Measurements from ENCODE around the gene DNAAF9.
A peak's percentile ranks its signal among the peaks of the same experiment; 100 is the strongest.
"Not testable (repeated sequence)": the region's sequence is repeated elsewhere in the genome, so short reads cannot be mapped to it uniquely, and the experiment has no call there.

The DNAAF9 gene

DNA sequence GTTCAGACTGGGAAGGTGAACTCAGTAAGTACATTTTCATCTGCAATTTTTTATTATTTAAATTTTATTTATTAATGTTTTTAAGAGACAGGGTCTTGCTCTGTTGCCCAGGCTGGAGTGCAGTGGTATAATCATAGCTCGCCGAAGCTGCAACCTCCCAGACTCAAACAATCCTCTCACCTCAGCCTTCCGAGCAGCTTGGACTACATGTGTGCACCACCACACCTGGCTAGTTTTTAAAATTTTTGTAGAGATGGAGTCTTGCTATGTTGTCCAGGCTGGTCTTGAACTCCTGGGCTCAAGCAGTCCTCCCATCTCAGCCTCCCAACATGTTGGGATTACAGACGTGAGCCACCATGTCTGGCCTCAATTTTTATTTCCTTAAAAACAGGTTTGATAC lies 19.3 kb upstream of the DNAAF9 start:
- H3K4me3 Mint-ChIP-seq, H3K36me3 Mint-ChIP-seq, H3K9me3 Mint-ChIP-seq, H3K27ac Mint-ChIP-seq, DNase-seq, H3K4me1 Mint-ChIP-seq, CTCF ChIA-PET: not testable (repeated sequence)
- peaks cover 46% of the 10 kb centered on the region for H3K27me3 Mint-ChIP-seq

DNA sequence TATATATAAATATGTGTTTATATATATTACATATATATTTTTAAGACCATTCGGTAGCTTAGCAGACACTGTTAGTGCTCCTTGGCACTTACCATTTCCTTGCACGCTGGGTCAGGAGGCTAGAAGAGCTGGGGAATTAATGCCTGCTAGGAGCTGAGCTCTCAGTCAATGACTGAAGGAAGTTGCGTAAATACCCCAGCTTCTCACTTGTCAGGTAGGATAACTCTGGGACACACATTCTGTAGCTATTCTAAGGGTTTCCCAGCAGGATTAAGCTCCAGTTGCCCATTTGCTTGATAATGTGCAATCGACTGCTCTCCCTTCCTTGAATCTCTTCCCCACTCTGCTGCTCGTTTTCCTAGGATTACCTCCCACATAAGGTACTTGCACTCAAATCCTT lies 15.7 kb upstream of the DNAAF9 start:
- Mint-ChIP-seq H3K4me3 (no peak overlapping the region), H3K9me3 (no peaks in the 10 kb centered on the region), H3K36me3 (no peaks in the 10 kb centered on the region), H3K4me1 (peaks cover 16% of the 10 kb centered on the region), H3K27me3 (peaks cover 27% of the 10 kb centered on the region), H3K27ac (no peak overlapping the region)
- CTCF ChIA-PET = no interaction called here
- no peak for DNase-seq

DNA sequence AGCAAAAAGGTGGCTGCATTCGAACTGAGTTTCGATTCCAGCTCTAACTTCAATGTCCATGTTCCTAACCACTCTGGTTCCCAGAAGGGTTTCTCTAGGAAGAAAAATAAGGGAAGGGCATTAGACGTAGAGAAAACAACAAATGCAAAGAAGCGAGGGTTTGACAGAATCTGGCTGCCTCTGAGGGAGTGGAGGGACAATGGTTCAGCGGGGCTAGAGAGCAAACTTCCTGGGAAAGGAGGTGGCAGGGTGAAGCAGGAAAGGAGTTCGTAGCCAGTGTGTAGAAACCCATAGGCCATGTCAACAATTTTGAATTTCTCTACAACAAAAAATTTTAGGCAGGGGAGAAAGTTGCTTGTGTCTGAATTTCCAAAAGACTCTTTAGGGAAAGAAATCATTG lies 14.5 kb upstream of the DNAAF9 start:
- H3K27ac Mint-ChIP-seq = no peak overlapping the region
- H3K36me3 Mint-ChIP-seq = no peaks in the 10 kb centered on the region
- H3K9me3 Mint-ChIP-seq = no peaks in the 10 kb centered on the region
- H3K27me3 Mint-ChIP-seq = peaks cover 22% of the 10 kb centered on the region
- H3K4me3 Mint-ChIP-seq = no peak overlapping the region
- H3K4me1 Mint-ChIP-seq = peaks cover 16% of the 10 kb centered on the region
- DNase-seq = no peak
- CTCF ChIA-PET = no interaction called here

DNA sequence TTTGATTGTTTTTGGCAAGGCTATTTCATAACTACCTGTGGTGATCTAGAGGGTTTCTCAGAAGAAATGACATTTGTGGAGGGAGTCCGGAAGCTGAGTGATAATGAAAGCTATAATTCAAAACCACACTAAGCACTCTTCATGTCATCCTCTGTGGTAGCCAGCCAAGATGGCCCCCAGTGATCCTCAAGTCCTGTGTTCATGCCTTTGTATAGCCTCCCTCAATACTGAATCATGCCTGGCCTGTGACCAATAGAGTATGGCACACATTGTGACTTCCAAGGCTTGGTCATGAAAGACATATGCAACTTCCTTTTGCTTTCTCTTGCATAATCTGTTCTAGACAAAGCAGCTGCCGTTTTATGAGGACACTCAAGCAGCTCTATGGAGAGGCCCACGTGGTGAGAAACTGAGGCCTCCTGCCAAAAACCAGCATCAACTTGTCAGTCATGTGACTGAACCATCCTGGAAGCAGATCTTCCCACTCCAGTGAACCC lies 12.8 kb upstream of the DNAAF9 start:
- Mint-ChIP-seq H3K36me3 (no peaks in the 10 kb centered on the region), H3K27me3 (peaks cover 24% of the 10 kb centered on the region), H3K4me1 (peaks cover 16% of the 10 kb centered on the region), H3K4me3 (no peak overlapping the region), H3K27ac (peak overlapping the region; percentile 65), H3K9me3 (peaks cover 5% of the 10 kb centered on the region)
- CTCF ChIA-PET = interaction anchor here (1.4 kb wide), 1 partner anchor 12 kb away, joined by 4 read pairs; no protein-coding TSS in a partner anchor
- peak; percentile 70 for DNase-seq

DNA sequence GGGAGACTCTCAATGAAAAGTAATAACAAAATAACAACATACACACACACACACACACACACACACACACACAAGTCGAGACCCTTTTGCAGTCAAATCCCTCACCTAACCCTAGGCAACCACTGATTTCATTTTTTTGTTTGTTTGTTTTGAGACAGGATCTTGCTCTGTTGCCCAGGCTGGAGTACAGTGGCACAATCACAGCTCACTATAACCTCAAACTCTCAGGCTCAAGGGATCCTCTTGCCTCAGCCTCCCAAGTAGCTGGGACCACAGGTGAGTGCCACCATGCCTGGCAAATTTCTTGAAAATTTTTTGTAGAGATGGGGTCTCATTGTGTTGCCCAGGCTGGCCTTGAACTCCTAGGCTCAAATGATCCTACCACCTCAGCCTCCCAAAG lies 10.7 kb upstream of the DNAAF9 start:
- peaks cover 11% of the 10 kb centered on the region for H3K9me3 Mint-ChIP-seq
- DNase-seq, H3K27ac Mint-ChIP-seq, CTCF ChIA-PET, H3K36me3 Mint-ChIP-seq, H3K4me3 Mint-ChIP-seq: not testable (repeated sequence)
- H3K4me1 Mint-ChIP-seq = peaks cover 16% of the 10 kb centered on the region
- peaks cover 25% of the 10 kb centered on the region for H3K27me3 Mint-ChIP-seq

DNA sequence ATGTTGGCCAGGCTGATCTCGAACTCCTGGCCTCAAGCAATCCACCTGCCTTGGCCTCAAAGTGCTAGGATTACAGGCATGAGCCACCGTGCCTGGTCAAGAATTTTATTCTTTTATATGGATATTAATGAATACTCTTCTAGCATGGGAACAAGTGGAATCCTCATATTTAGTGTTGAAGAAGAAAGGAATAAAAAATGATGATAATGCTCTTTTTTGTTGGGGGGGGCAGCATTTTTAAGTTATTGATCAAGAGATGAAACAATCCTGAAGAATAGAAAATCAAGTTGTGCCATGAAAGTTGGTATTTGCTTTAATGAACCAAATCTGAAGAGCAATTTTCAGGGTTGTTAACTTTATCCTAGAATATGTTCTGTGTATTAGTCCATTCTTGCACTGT lies 6.7 kb upstream of the DNAAF9 start:
- Mint-ChIP-seq H3K27me3 (peaks cover 23% of the 10 kb centered on the region), H3K4me1 (no peaks in the 10 kb centered on the region), H3K36me3 (peaks cover 3% of the 10 kb centered on the region), H3K4me3 (no peak overlapping the region), H3K27ac (no peak overlapping the region), H3K9me3 (peaks cover 11% of the 10 kb centered on the region)
- CTCF ChIA-PET = interaction anchor here (0.7 kb wide), 1 partner anchor 184 kb away, joined by 3 read pairs; no protein-coding TSS in a partner anchor
- DNase-seq = no peak

DNA sequence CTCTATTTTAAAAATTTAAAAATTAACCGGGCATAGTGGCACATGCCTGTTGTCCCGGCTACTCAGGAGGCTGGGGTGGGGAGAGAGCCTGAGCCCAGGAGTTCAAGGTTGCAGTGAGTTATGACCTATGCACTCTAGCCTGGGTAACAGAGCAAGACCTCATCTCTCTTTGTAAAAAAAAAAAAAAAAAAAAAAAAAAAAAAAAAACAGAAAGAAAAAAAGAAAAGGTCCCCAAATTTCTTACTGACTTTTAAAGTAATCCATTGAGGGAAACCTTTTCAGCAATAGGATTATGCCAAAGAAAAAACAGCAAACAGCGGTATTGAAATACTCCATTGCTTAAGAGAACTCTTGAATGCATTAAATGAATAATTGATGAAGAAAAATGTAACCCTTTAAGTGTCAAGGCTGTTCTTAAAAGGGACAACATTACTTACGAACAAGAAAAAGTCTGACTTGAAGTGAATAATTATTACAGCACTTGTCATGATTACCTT lies 6.0 kb upstream of the DNAAF9 start:
- CTCF ChIA-PET = interaction anchor here (0.7 kb wide), 1 partner anchor 183 kb away, joined by 3 read pairs; no protein-coding TSS in a partner anchor
- Mint-ChIP-seq H3K4me1 (peaks cover 6% of the 10 kb centered on the region), H3K27ac (no peak overlapping the region), H3K4me3 (no peak overlapping the region), H3K36me3 (peaks cover 3% of the 10 kb centered on the region), H3K27me3 (peaks cover 30% of the 10 kb centered on the region), H3K9me3 (peaks cover 11% of the 10 kb centered on the region)
- DNase-seq = no peak

DNA sequence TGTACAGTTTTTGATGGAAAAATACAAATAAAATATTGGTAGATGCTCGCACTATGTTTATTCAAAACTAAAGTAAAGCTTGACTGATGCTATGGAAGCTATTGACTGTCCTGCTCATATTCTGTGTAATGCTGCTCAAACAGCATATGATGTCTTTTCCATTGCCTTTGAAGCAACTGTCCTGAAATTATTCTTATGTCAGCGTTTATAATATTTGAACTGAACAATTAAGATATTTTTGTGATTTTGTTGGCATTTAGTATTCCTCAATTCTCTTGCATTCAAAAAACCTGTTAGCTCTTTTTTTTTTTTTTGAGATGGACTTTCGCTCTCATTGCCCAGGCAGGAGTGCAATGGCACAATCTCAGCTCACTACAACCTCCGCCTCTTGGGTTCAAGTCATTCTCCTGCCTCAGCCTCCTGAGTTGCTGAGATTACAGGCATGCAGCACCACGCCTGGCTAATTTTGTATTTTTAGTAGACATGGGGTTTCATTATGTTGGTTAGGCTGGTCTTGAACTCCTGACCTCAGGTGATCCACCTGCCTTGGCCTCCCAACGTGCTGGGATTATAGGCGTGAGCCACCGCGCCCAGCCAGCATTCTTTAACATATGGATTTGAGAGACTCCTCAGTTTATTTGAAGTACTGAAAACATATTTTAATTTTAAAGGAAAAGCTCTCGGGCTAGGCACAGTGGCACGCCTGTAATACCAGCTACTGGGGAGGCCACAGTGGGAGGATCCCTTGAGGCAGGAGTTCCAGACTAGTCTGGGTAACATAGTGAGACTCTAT lies 5.3 kb upstream of the DNAAF9 start:
- peaks cover 11% of the 10 kb centered on the region for H3K9me3 Mint-ChIP-seq
- peaks cover 12% of the 10 kb centered on the region for H3K4me1 Mint-ChIP-seq
- no peak for DNase-seq
- H3K27ac Mint-ChIP-seq = no peak overlapping the region
- peaks cover 34% of the 10 kb centered on the region for H3K27me3 Mint-ChIP-seq
- H3K36me3 Mint-ChIP-seq = peaks cover 3% of the 10 kb centered on the region
- CTCF ChIA-PET = interaction anchor here (0.6 kb wide), 1 partner anchor 672 kb away, joined by 3 read pairs; no protein-coding TSS in a partner anchor
- H3K4me3 Mint-ChIP-seq = no peak overlapping the region

DNA sequence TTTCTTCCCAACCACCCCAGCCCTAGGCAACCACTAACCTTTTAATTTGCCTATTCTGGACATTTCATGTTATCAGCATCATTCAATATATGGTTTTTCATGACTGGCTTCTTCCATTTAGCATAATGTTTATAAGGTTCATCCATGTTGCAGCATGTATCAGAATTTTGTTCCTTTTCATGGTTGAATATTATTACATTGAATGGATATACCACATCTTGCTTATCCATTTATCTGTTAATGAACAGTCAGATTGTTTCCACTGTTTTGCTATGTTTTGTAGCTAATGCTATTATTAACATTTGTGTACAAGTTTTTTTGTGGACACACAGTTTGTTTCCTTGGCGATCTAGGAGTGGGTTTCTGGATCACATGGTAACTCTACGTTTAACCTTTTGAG lies 3.0 kb upstream of the DNAAF9 start:
- Mint-ChIP-seq H3K27me3 (peaks cover 40% of the 10 kb centered on the region), H3K9me3 (peaks cover 6% of the 10 kb centered on the region), H3K4me1 (peaks cover 24% of the 10 kb centered on the region), H3K36me3 (peaks cover 3% of the 10 kb centered on the region), H3K27ac (no peak overlapping the region), H3K4me3 (no peak overlapping the region)
- CTCF ChIA-PET = interaction anchor here (0.7 kb wide), 1 partner anchor 763 kb away, joined by 4 read pairs; no protein-coding TSS in a partner anchor
- DNase-seq = no peak

DNA sequence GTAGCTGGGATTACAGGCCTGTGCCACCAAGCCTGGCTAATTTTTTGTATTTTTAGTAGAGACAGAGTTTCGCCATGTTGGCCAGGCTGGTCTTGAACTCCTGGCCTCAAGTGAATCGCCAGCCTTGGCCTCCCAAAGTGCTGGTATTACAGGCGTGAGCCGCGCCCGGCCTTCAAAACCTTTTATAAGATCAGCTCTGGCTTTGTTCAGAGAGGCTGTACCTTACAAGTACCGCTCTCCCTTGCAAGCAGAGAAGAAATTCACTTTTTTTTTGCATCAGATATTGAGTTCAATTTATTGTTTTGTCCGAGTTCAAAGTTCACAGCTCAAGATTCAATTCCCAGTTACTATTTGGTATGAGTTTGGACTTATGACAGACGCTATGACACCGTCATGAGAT lies 1.9 kb upstream of the DNAAF9 start:
- H3K27me3 Mint-ChIP-seq = peaks cover 39% of the 10 kb centered on the region
- H3K27ac Mint-ChIP-seq = no peak overlapping the region
- CTCF ChIA-PET = no interaction called here
- no peak overlapping the region for H3K4me3 Mint-ChIP-seq
- no peaks in the 10 kb centered on the region for H3K36me3 Mint-ChIP-seq
- H3K4me1 Mint-ChIP-seq = peaks cover 27% of the 10 kb centered on the region
- no peak for DNase-seq
- no peaks in the 10 kb centered on the region for H3K9me3 Mint-ChIP-seq

DNA sequence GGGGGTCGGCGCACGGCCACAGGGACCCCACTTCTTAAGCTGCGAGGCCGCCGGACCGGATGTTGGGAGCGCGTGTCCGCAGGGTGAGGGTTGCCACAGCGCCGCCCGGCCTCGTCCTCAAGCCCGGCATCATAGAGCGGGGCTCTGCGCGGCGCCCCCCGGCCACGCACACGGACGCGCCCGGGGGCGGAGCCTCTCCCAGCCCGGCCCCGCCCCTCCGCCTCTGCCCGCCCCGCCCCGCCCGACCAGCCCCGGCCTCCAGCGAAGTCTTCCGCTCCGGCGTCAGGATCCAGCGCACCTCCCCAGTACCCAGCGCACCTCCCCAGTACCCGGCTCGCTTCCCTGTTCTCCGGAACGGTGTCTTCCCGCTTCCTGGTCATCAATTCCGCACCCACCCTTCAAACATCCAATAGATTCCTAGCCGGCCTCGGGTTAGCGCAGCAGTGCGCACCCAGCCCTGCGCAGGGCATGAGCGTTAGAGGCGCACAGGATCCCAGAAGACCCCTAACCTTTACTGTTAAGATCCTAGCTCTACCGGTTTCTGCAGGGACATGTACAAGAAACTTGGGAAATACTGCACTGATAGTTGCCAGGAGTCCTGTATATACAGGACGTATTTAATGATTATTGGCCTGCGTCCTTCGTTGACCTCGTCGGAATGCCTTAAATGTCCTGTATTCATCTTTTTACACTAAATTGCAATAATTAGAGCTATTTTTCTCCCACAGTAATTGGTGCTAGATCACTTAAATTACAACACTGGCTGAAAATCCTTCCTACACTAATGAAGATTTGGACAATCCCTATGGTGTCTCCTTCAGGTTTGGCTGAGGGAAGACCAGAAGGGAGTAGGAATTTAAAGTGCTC lies 535 bp upstream of the DNAAF9 start:
- peaks cover 27% of the 10 kb centered on the region for H3K4me1 Mint-ChIP-seq
- no peaks in the 10 kb centered on the region for H3K36me3 Mint-ChIP-seq
- H3K27ac Mint-ChIP-seq = peak overlapping the region; percentile 83
- no peaks in the 10 kb centered on the region for H3K9me3 Mint-ChIP-seq
- DNase-seq = peak; percentile 80
- H3K4me3 Mint-ChIP-seq = peak overlapping the region; percentile 87
- H3K27me3 Mint-ChIP-seq = peaks cover 37% of the 10 kb centered on the region
- CTCF ChIA-PET = interaction anchor here (1.1 to 1.3 kb wide), 2 partner anchors 12 to 62 kb away, joined by 4 read pairs; no protein-coding TSS in a partner anchor

DNA sequence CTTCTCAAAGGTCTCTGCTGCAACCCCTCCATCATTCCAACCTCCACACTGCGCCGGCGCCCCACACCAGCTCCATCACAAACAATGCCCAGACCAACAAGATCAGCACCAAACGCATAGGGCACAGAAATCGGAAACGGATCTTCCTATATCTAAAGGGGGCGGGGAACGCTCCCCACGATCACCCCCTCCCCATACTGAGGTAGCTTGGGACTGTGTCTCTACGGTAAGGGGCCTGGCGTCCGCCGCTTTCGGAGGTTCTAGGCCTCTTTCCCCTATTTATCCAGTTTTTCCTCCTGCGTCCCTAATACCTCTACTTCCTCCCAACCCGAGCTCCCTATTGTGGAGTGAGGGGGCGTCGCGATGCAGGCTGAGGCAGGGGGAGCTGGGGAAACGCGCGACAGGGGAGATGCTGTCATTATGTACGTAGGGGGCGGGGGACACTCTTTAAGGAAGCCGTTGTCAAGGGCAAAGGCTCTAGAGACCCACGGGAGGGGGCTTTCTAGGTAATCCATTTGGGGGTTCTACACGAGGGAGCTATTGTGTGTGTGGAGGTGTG lies 909 bp downstream of the DNAAF9 start:
- Mint-ChIP-seq H3K4me3 (peak overlapping the region; percentile 87), H3K36me3 (no peaks in the 10 kb centered on the region), H3K27ac (no peak overlapping the region), H3K4me1 (peaks cover 27% of the 10 kb centered on the region), H3K9me3 (no peaks in the 10 kb centered on the region), H3K27me3 (peaks cover 32% of the 10 kb centered on the region)
- CTCF ChIA-PET = interaction anchor here (0.6 to 1.5 kb wide), 2 partner anchors 77 to 84 kb away, joined by 3 read pairs; no protein-coding TSS in a partner anchor
- DNase-seq = no peak

DNA sequence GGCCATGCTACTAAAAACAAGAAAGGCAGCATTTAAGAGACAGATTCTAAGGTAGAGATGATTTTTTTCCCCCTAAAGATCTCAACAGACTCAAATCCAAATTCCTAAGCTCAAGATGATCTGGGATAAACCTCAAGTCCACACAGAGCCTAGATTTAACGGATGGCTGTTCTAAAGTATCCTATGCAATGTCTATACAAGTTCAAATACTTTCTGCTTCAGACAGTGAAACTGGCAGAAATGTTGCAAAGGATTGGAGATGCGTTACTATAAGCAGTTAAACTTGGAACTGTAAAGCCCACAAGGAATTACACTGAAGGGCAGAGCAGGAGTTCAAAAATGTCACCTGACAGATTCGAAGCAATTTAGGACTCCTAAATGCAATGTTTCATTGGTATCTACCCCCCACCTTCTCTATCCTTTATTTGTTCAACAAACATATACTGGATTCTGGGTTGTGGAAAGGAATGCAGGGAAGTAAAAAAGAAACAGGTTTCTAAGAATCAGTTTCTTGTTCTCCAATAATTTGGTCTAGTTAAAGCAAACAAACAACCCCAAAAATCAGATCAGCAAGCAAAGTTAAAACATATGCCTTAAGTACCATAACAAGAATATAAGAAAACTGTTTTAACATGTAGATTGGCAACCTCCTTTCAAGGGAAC lies 1.6 kb downstream of the DNAAF9 start:
- DNase-seq = no peak
- H3K9me3 Mint-ChIP-seq = no peaks in the 10 kb centered on the region
- peaks cover 27% of the 10 kb centered on the region for H3K4me1 Mint-ChIP-seq
- peak overlapping the region; percentile 87 for H3K4me3 Mint-ChIP-seq
- CTCF ChIA-PET = interaction anchor here (1.5 kb wide), 1 partner anchor 76 kb away, joined by 3 read pairs; no protein-coding TSS in a partner anchor
- H3K27me3 Mint-ChIP-seq = peaks cover 32% of the 10 kb centered on the region
- H3K36me3 Mint-ChIP-seq = no peaks in the 10 kb centered on the region
- no peak overlapping the region for H3K27ac Mint-ChIP-seq

Measured in activated naive CD4-positive, alpha-beta T cell treated with anti-CD3 and anti-CD28 coated beads, Interleukin-2, amount 10 ng/mL, durations not matched to agents 7 days and 5 days (primary cell).